ENCODE data around the gene KICS2.

The KICS2 gene

DNA sequence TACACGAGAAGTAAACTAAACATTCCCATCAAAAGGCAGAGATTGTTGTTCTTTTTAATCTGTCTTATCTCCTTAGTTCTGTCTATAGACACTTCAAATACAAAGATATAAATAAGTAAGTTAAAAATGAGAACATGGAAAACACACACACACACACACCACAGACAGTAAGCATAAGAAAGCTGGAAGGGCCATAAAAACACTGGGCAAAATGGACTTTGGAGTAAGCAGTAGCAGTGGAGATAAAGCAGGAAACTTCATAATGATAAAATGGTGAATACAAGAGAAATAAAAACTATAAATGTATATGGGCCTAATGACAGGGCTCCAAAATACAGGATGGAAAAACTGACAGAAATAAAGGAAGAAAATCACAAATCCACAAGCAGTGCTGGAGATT lies 32.6 kb downstream of the KICS2 start:
- TF ChIP-seq YY1 (IDR thresholded peaks at IDR 0.05; ENCODE audit: insufficient read depth, insufficient read length): no peak
- TF ChIP-seq SUZ12 (IDR thresholded peaks at IDR 0.05; ENCODE audit: extremely low read depth, insufficient read depth, insufficient read length): no peak
- no peak for TF ChIP-seq ZNF274 (IDR thresholded peaks at IDR 0.05; ENCODE audit: low read depth, low read length)
- Histone ChIP-seq H3K9ac (ENCODE audit: insufficient read length, low read depth) (no peak overlapping the region), H3K4me3 (ENCODE audit: insufficient read length, low read depth) (no peak overlapping the region), H3K4me1 (ENCODE audit: insufficient read depth, insufficient read length) (no peaks in the 10 kb centered on the region), H3K9me3 (ENCODE audit: insufficient read depth, low read length) (peaks cover 9% of the 10 kb centered on the region; the same call in 1 of the 2 replicates), H3K36me3 (ENCODE audit: insufficient read depth, insufficient read length, low read length) (peaks cover 20% of the 10 kb centered on the region), H3K27me3 (ENCODE audit: insufficient read depth, insufficient read length) (no peaks in the 10 kb centered on the region)
- DNase-seq (ENCODE audit: low read depth, low spot score): no peak

- Histone ChIP-seq H3K4me1 (ENCODE audit: insufficient read depth, insufficient read length) (no peaks in the 10 kb centered on the region), H3K36me3 (ENCODE audit: insufficient read depth, insufficient read length, low read length) (peaks cover 7% of the 10 kb centered on the region), H3K27me3 (ENCODE audit: insufficient read depth, insufficient read length) (no peaks in the 10 kb centered on the region), H3K9ac (ENCODE audit: insufficient read length, low read depth) (no peak overlapping the region), H3K4me3 (ENCODE audit: insufficient read length, low read depth) (no peak overlapping the region), H3K9me3 (ENCODE audit: insufficient read depth, low read length) (peaks cover 6% of the 10 kb centered on the region; the same call in 1 of the 2 replicates)
- TF ChIP-seq YY1 (IDR thresholded peaks at IDR 0.05; ENCODE audit: insufficient read depth, insufficient read length) (no peak), SUZ12 (IDR thresholded peaks at IDR 0.05; ENCODE audit: extremely low read depth, insufficient read depth, insufficient read length) (no peak)
- DNase-seq (ENCODE audit: low read depth, low spot score): no peak
These were observed 34.3 kb downstream of the KICS2 start for GRCh38 chr12:64187794-64188193.

DNA sequence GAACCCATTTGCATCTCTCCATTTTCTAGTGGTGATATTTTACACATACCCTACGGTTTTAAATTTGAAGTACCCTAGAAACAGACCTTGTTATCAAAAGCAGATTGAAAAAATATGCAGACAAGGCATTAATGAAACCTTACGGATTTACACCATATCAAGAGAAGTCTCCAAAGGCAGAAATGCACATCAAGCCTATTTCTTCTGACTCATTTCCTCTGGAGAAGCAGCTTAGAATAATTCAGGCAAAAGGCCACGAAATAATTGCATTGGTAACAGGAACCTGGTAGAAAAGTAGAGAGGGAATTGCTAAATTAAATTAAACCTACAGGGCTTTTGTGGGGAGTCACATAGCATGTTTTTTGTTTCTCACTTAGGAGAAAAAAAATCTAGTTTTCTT lies 34.7 kb downstream of the KICS2 start:
- H3K36me3 ChIP-seq (ENCODE audit: insufficient read depth, insufficient read length, low read length): peaks cover 4% of the 10 kb centered on the region
- no peaks in the 10 kb centered on the region for H3K4me1 ChIP-seq (ENCODE audit: insufficient read depth, insufficient read length)
- no peaks in the 10 kb centered on the region for H3K27me3 ChIP-seq (ENCODE audit: insufficient read depth, insufficient read length)
- H3K9ac ChIP-seq (ENCODE audit: insufficient read length, low read depth): no peak overlapping the region
- TF ChIP-seq ZNF274 (IDR thresholded peaks at IDR 0.05; ENCODE audit: low read depth, low read length) (no peak), YY1 (IDR thresholded peaks at IDR 0.05; ENCODE audit: insufficient read depth, insufficient read length) (no peak), SUZ12 (IDR thresholded peaks at IDR 0.05; ENCODE audit: extremely low read depth, insufficient read depth, insufficient read length) (no peak)
- H3K4me3 ChIP-seq (ENCODE audit: insufficient read length, low read depth): no peak overlapping the region
- H3K9me3 ChIP-seq (ENCODE audit: insufficient read depth, low read length): peaks cover 6% of the 10 kb centered on the region; the same call in 1 of the 2 replicates
- DNase-seq (ENCODE audit: low read depth, low spot score): no peak

DNA sequence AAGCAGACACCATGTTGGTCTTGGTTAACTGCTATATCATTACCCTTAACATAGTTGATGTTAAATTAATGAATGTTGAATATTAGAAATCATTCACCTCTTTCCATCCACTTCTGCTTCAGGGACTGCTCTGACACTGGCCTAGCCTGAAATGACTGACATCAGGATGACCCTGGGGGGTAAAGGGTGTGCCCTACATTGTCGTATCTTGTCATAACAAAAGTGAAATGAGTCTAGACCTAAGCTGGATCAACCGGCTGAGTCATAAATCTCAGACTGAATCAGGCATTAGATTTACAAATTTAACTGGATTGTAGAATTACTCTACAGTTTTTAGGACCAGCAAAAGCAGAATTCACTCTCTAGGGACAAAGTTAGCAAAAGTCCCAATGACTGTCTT lies 35.3 kb downstream of the KICS2 start:
- no peak for TF ChIP-seq ZNF274 (IDR thresholded peaks at IDR 0.05; ENCODE audit: low read depth, low read length)
- no peak for TF ChIP-seq SUZ12 (IDR thresholded peaks at IDR 0.05; ENCODE audit: extremely low read depth, insufficient read depth, insufficient read length)
- TF ChIP-seq YY1 (IDR thresholded peaks at IDR 0.05; ENCODE audit: insufficient read depth, insufficient read length): no peak
- H3K27me3 ChIP-seq (ENCODE audit: insufficient read depth, insufficient read length): no peaks in the 10 kb centered on the region
- no peaks in the 10 kb centered on the region for H3K4me1 ChIP-seq (ENCODE audit: insufficient read depth, insufficient read length)
- H3K9ac ChIP-seq (ENCODE audit: insufficient read length, low read depth): no peak overlapping the region
- peaks cover 6% of the 10 kb centered on the region; the same call in 1 of the 2 replicates for H3K9me3 ChIP-seq (ENCODE audit: insufficient read depth, low read length)
- H3K36me3 ChIP-seq (ENCODE audit: insufficient read depth, insufficient read length, low read length): no peaks in the 10 kb centered on the region
- no peak overlapping the region for H3K4me3 ChIP-seq (ENCODE audit: insufficient read length, low read depth)
- no peak for DNase-seq (ENCODE audit: low read depth, low spot score)

DNA sequence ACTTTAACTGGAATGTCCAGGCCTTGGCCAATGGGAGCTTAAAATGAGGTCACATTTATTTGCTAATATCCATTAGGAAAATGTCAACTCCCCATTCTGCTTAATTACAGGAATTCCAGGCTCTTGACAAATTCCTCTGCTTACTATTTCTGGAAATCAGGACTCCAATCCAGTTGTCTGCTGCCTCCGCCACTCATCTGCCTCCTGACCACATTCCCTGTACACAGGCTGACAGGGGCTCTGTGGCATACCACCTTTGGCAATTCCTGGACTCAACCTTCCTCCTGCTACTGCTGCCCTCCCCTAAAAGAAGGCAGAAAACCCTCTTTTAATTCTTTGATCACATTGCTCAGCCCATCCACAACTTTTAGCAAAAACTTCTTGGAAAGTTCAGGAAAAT lies 37.9 kb downstream of the KICS2 start:
- TF ChIP-seq YY1 (IDR thresholded peaks at IDR 0.05; ENCODE audit: insufficient read depth, insufficient read length) (no peak), ZNF274 (IDR thresholded peaks at IDR 0.05; ENCODE audit: low read depth, low read length) (no peak), SUZ12 (IDR thresholded peaks at IDR 0.05; ENCODE audit: extremely low read depth, insufficient read depth, insufficient read length) (no peak)
- H3K9me3 ChIP-seq (ENCODE audit: insufficient read depth, low read length): peaks cover 6% of the 10 kb centered on the region; the same call in 1 of the 2 replicates
- no peak overlapping the region for H3K4me3 ChIP-seq (ENCODE audit: insufficient read length, low read depth)
- no peak for DNase-seq (ENCODE audit: low read depth, low spot score)
- no peak overlapping the region for H3K9ac ChIP-seq (ENCODE audit: insufficient read length, low read depth)
- no peaks in the 10 kb centered on the region for H3K36me3 ChIP-seq (ENCODE audit: insufficient read depth, insufficient read length, low read length)
- no peaks in the 10 kb centered on the region for H3K27me3 ChIP-seq (ENCODE audit: insufficient read depth, insufficient read length)
- no peaks in the 10 kb centered on the region for H3K4me1 ChIP-seq (ENCODE audit: insufficient read depth, insufficient read length)

DNA sequence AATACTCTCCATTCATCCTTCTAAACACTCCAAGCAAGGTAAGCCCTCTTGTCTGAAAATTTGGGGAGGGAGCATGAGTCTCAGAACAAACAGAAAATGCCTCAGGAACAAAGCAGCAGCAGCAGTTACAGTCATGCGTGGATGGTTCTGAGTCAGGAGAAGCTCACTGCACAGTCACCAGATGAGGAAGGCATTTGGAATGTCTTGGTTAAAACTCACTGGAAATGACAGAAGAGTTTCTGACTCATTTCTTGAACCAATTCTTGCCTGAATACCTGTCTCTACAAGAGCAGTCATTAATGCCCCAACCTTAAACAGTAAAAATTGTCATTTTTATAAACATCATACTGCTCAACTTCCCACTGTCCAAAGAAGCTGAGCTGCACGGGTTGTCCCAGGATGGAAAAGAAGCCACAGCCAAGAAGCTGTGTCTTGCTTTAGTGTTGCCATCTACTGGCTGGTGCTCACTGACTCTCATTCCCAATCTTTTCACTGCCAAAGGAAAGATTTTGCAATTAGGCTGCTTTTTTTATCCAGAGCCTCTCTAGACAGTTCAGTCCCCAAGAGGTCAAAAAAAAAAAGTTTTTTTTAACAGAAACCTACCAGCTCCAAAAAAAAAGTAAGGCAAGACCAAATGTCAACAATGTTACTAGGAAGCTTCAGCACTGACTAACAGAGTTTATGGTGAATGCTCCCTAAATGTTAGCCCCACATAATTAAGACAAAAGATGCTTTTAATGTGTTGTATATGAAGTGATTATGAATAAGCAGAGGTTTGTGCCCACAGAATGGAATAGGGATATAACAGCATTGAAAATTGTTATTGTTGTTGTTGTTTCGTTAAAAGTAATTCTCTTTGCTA lies 40.4 kb downstream of the KICS2 start:
- TF ChIP-seq ZNF274 (IDR thresholded peaks at IDR 0.05; ENCODE audit: low read depth, low read length) (no peak), YY1 (IDR thresholded peaks at IDR 0.05; ENCODE audit: insufficient read depth, insufficient read length) (no peak), SUZ12 (IDR thresholded peaks at IDR 0.05; ENCODE audit: extremely low read depth, insufficient read depth, insufficient read length) (no peak)
- no peaks in the 10 kb centered on the region for H3K27me3 ChIP-seq (ENCODE audit: insufficient read depth, insufficient read length)
- no peaks in the 10 kb centered on the region for H3K36me3 ChIP-seq (ENCODE audit: insufficient read depth, insufficient read length, low read length)
- no peak overlapping the region for H3K9ac ChIP-seq (ENCODE audit: insufficient read length, low read depth)
- no peaks in the 10 kb centered on the region for H3K4me1 ChIP-seq (ENCODE audit: insufficient read depth, insufficient read length)
- H3K4me3 ChIP-seq (ENCODE audit: insufficient read length, low read depth): no peak overlapping the region
- H3K9me3 ChIP-seq (ENCODE audit: insufficient read depth, low read length): peaks cover 6% of the 10 kb centered on the region; the same call in 1 of the 2 replicates
- DNase-seq (ENCODE audit: low read depth, low spot score): no peak

DNA sequence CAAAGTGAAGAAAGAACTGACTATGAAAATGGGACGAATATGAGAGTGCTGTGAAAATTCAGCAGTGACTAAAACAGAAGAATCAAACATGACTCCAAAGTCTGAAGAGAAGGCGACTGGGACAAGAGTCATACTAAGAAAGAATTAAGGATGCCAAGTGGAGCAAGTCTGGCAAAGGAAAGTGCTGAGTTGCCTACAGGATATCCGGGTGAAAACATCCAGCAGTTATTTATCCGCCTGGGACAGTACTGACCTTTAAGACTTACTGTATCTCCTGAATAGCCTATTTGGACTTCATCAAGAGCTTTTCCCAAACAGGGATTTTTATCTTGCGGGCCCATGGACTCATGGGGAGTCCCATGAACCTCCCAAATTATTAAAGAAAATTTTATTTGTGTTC lies 41.1 kb downstream of the KICS2 start:
- H3K9ac ChIP-seq (ENCODE audit: insufficient read length, low read depth): no peak overlapping the region
- no peaks in the 10 kb centered on the region for H3K4me1 ChIP-seq (ENCODE audit: insufficient read depth, insufficient read length)
- no peak overlapping the region for H3K4me3 ChIP-seq (ENCODE audit: insufficient read length, low read depth)

More for the DNA sequence above, 41.1 kb downstream of the KICS2 start:
- no peak for DNase-seq (ENCODE audit: low read depth, low spot score)
- no peaks in the 10 kb centered on the region for H3K36me3 ChIP-seq (ENCODE audit: insufficient read depth, insufficient read length, low read length)
- TF ChIP-seq YY1 (IDR thresholded peaks at IDR 0.05; ENCODE audit: insufficient read depth, insufficient read length) (no peak), SUZ12 (IDR thresholded peaks at IDR 0.05; ENCODE audit: extremely low read depth, insufficient read depth, insufficient read length) (no peak), ZNF274 (IDR thresholded peaks at IDR 0.05; ENCODE audit: low read depth, low read length) (no peak)
- H3K27me3 ChIP-seq (ENCODE audit: insufficient read depth, insufficient read length): no peaks in the 10 kb centered on the region
- peaks cover 6% of the 10 kb centered on the region; the same call in 1 of the 2 replicates for H3K9me3 ChIP-seq (ENCODE audit: insufficient read depth, low read length)
